Caco-2 (cell line): Measurements from ENCODE around the gene CFAP52. TPM values are rescaled to one million over a fixed set of nuclear protein-coding genes. Genes with fewer than 3 reads are reported as not detected.
A peak's percentile ranks its signal among the peaks of the same experiment; 100 is the strongest.

Experiments used
- BruUV-seq: library from RNA; stranded (reverse); fragments of 400-500 nt; replicated peaks from 2 replicates; lab custom pipeline; 2021; lab: Mats Ljungman, UMichigan
- CTCF ChIA-PET: fragments of 300-600 bp; sonication (Branson Sonifier 250); formaldehyde crosslinking; loops from one replicate; lab custom pipeline; 2022; ENCODE audit warnings: antibody characterized with exemption; lab: Charles Lee
- POLR2A ChIA-PET: fragments of 300-600 bp; sonication (Branson Sonifier 250); formaldehyde crosslinking; loops from one replicate; lab custom pipeline; 2022; ENCODE audit warnings: antibody characterized with exemption; lab: Charles Lee
- DNase-seq, 2 experiments: peaks; one replicate each; pipeline versions ENCODE4 v3.0.0 to v3.0.0-alpha.2; 2020 to 2022
- H3K27me3 ChIP-seq: replicated peaks from 2 replicates; pipeline ENCODE4 v1.6.0; 2011; ENCODE audit warnings: low read length; ENCODE audit not compliant: control insufficient read depth, insufficient read depth
- H3K36me3 ChIP-seq: 2 replicates; pipeline ENCODE4 v1.5.1; 2011; ENCODE audit warnings: low read length; ENCODE audit not compliant: control insufficient read depth, insufficient read depth
- H3K4me1 ChIP-seq: fragments of 250-450 bp; sonication (Bioruptor Pico); 2 replicates; pipeline ENCODE4 v1.5.1; 2020; ENCODE audit warnings: mild to moderate bottlenecking
- H3K4me3 ChIP-seq: 2 replicates; pipeline ENCODE4 v1.5.1; 2011; ENCODE audit warnings: low read depth, mild to moderate bottlenecking, control low read depth, low read length
- H3K9me3 ChIP-seq: fragments of 250-450 bp; sonication (Bioruptor Pico); 2 replicates; pipeline ENCODE4 v1.5.1; 2020; ENCODE audit warnings: mild to moderate bottlenecking, moderate library complexity
- H3K27ac Mint-ChIP-seq: one replicate; pipeline ENCODE4 v1.8.0; 2022; ENCODE audit warnings: mixed read lengths; ENCODE audit not compliant: unreplicated experiment
- H3K27me3 Mint-ChIP-seq: one replicate; pipeline ENCODE4 v1.8.0; 2022; ENCODE audit warnings: mixed read lengths; ENCODE audit not compliant: insufficient read depth, unreplicated experiment
- H3K36me3 Mint-ChIP-seq: one replicate; pipeline ENCODE4 v1.8.0; 2022; ENCODE audit warnings: mild to moderate bottlenecking, mixed read lengths; ENCODE audit not compliant: insufficient read depth, unreplicated experiment
- H3K4me1 Mint-ChIP-seq: one replicate; pipeline ENCODE4 v1.8.0; 2022; ENCODE audit warnings: low read depth, mixed read lengths; ENCODE audit not compliant: unreplicated experiment
- H3K4me3 Mint-ChIP-seq: one replicate; pipeline ENCODE4 v1.8.0; 2022; ENCODE audit warnings: mild to moderate bottlenecking, moderate library complexity, mixed read lengths; ENCODE audit not compliant: unreplicated experiment
- H3K9me3 Mint-ChIP-seq: one replicate; pipeline ENCODE4 v1.8.0; 2022; ENCODE audit warnings: mixed read lengths; ENCODE audit not compliant: unreplicated experiment
- intact Hi-C: fragments of 100-400 bp; cut with micrococcal nuclease; formaldehyde crosslinking; loops from one replicate; pipeline ENCODE4 v1.10.0; 2022; ENCODE audit not compliant: unreplicated experiment
- total RNA-seq: library from RNA; stranded (reverse); gene quantifications from 2 replicates; pipeline ENCODE4 v1.2.3, GENCODE V29; 2022
- TF ChIP-seq, protein P1 (sequence below), 2 experiments: fragments of 200-600 bp in 1 of 2; IDR thresholded peaks; 1 replicate in 1 of 2; 2 replicates in 1 of 2; pipeline versions ENCODE4 v1.5.1 to v1.8.0; 2011 to 2022; ENCODE audit warnings: antibody characterized with exemption in 1 of 2, control low read depth in 1 of 2, inconsistent platforms in 1 of 2, low read depth in 1 of 2, low read length in 1 of 2, mild to moderate bottlenecking in 1 of 2, moderate library complexity in 1 of 2; ENCODE audit not compliant: insufficient read depth in 1 of 2, severe bottlenecking in 1 of 2, unreplicated experiment in 1 of 2

The CFAP52 gene
- total RNA-seq, 1 experiment from 2014 or later, result not detected

- peaks cover 20% of the 10 kb centered on the region for H3K4me1 ChIP-seq
- intact Hi-C loops, result loop anchor here (2.0 kb wide), 1 partner anchor 68 kb away; the partner anchor contains the start of gene CFAP52
- H3K27ac Mint-ChIP-seq, result peak within 1 kb of the TSS; percentile 79
- H3K36me3 Mint-ChIP-seq, result no peaks in the 10 kb centered on the region
- H3K36me3 ChIP-seq, result no peaks in the 10 kb centered on the region
- H3K27me3 Mint-ChIP-seq, result no peaks in the 10 kb centered on the region
- peaks cover 12% of the 10 kb centered on the region for H3K4me1 Mint-ChIP-seq
- ChIA-PET CTCF (interaction anchor here (0.9 kb wide), 1 partner anchor 24 kb away, joined by 3 read pairs; no protein-coding TSS in a partner anchor), POLR2A (no interaction called here)
- TSS peak; percentile 67 for BruUV-seq
- TF ChIP-seq, protein P1, sequence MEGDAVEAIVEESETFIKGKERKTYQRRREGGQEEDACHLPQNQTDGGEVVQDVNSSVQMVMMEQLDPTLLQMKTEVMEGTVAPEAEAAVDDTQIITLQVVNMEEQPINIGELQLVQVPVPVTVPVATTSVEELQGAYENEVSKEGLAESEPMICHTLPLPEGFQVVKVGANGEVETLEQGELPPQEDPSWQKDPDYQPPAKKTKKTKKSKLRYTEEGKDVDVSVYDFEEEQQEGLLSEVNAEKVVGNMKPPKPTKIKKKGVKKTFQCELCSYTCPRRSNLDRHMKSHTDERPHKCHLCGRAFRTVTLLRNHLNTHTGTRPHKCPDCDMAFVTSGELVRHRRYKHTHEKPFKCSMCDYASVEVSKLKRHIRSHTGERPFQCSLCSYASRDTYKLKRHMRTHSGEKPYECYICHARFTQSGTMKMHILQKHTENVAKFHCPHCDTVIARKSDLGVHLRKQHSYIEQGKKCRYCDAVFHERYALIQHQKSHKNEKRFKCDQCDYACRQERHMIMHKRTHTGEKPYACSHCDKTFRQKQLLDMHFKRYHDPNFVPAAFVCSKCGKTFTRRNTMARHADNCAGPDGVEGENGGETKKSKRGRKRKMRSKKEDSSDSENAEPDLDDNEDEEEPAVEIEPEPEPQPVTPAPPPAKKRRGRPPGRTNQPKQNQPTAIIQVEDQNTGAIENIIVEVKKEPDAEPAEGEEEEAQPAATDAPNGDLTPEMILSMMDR (IDR thresholded peaks at IDR 0.05; ENCODE audit: insufficient read depth in 1 of 2, low read depth in 1 of 2, low read length in 1 of 2, severe bottlenecking in 1 of 2, unreplicated experiment in 1 of 2), result no peak
- no peaks in the 10 kb centered on the region for H3K9me3 ChIP-seq
- H3K4me3 Mint-ChIP-seq, result peak within 1 kb of the TSS; percentile 90
- H3K9me3 Mint-ChIP-seq, result no peaks in the 10 kb centered on the region
- H3K4me3 ChIP-seq, result peak within 1 kb of the TSS; percentile 58
- no peaks in the 10 kb centered on the region for H3K27me3 ChIP-seq
- peak; percentile 64 to 75 for DNase-seq
Measured at GRCh38 chr17:9644910-9645751, 68.7 kb downstream of the CFAP52 start, which contains the start of gene USP43. Gene USP43, plus strand, starts transcription at chr17:9645517. Its CDS starts 116 bp downstream, at chr17:9645633.

DNA sequence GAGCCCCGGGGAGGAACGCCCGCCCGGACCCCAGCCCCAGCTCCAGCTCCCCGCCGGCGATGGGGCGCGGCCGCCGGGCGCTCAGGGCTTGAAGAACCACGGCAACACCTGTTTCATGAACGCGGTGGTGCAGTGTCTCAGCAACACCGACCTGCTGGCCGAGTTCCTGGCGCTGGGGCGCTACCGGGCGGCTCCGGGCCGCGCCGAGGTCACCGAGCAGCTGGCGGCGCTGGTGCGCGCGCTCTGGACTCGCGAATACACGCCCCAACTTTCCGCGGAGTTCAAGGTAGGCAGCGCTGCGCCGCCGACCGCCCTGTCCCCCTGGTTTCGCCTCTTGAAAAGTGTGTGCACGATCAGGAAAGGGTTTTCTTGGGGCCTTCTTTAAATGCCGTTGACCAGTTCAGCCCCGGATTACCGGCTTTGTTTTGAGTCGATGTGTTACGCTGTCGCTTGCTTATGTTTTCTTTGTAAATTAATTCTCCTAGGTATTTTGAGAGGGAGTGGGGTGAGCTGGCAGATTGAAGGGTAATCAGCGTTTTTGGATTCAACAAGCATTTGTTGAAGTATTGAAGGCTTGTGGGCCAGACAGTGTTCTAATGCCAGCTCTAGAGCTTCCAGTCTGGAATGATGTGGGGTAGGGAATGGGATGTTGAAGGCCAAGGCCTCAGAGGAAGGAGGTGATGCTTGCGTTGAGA is 69.6 kb downstream of the CFAP52 start:
- intact Hi-C loops, result loop anchor here (2.0 kb wide), 2 partner anchors 31 to 69 kb away; partner anchors contain the start of gene CFAP52
- H3K4me3 ChIP-seq, result peak overlapping the region; percentile 58
- no peaks in the 10 kb centered on the region for H3K9me3 ChIP-seq
- peak; percentile 64 to 71 for DNase-seq
- Mint-ChIP-seq H3K9me3 (no peaks in the 10 kb centered on the region), H3K27me3 (no peaks in the 10 kb centered on the region), H3K27ac (peak overlapping the region; percentile 69), H3K4me3 (peak overlapping the region; percentile 90), H3K36me3 (no peaks in the 10 kb centered on the region), H3K4me1 (peaks cover 12% of the 10 kb centered on the region)
- no peaks in the 10 kb centered on the region for H3K27me3 ChIP-seq
- ChIA-PET POLR2A (no interaction called here), CTCF (interaction anchor here (0.9 kb wide), 1 partner anchor 23 kb away, joined by 3 read pairs; no protein-coding TSS in a partner anchor)
- no peaks in the 10 kb centered on the region for H3K36me3 ChIP-seq
- peaks cover 20% of the 10 kb centered on the region for H3K4me1 ChIP-seq
- TF ChIP-seq, protein P1 (IDR thresholded peaks at IDR 0.05; ENCODE audit: insufficient read depth in 1 of 2, low read depth in 1 of 2, low read length in 1 of 2, severe bottlenecking in 1 of 2, unreplicated experiment in 1 of 2), result peak in 1 of 2 experiments; percentile 30
- BruUV-seq, result no TSS peak

- no peak for DNase-seq
- Histone ChIP-seq H3K4me3 (peak overlapping the region; percentile 58), H3K36me3 (no peaks in the 10 kb centered on the region), H3K9me3 (no peaks in the 10 kb centered on the region), H3K4me1 (peaks cover 20% of the 10 kb centered on the region), H3K27me3 (no peaks in the 10 kb centered on the region)
- no peaks in the 10 kb centered on the region for H3K36me3 Mint-ChIP-seq
- BruUV-seq, result TSS peak; percentile 58
- H3K4me3 Mint-ChIP-seq, result peak overlapping the region; percentile 90
- CTCF ChIA-PET, result no interaction called here
- intact Hi-C loops, result loop anchor here (2.0 kb wide), 1 partner anchor 30 kb away; no protein-coding TSS in a partner anchor
- TF ChIP-seq, protein P1 (IDR thresholded peaks at IDR 0.05; ENCODE audit: insufficient read depth in 1 of 2, low read depth in 1 of 2, low read length in 1 of 2, severe bottlenecking in 1 of 2, unreplicated experiment in 1 of 2), result no peak
- H3K27ac Mint-ChIP-seq, result peak overlapping the region; percentile 69
- POLR2A ChIA-PET, result no interaction called here
- H3K4me1 Mint-ChIP-seq, result peaks cover 12% of the 10 kb centered on the region
- no peaks in the 10 kb centered on the region for H3K9me3 Mint-ChIP-seq
- H3K27me3 Mint-ChIP-seq, result no peaks in the 10 kb centered on the region
Measured at GRCh38 chr17:9646546-9646885, 70.1 kb downstream of the CFAP52 start.
